HG02852 (cell line): ENCODE results near the gene MSMO1.

Experiments
- ATAC-seq: cut with Tn5 transposase; IDR thresholded peaks from one replicate; pipeline ENCODE4 v1.9.1; 2021; ENCODE audit warnings: mild to moderate bottlenecking, moderate library complexity; ENCODE audit not compliant: unreplicated experiment

The MSMO1 gene

GRCh38 chr4:165386328-165386727, 58.9 kb downstream of the MSMO1 start:
- no peak for ATAC-seq

GRCh38 chr4:165388756-165389155, 61.3 kb downstream of the MSMO1 start:
- no peak for ATAC-seq
